ENCODE results near the gene ATP6V0C. TPM values are rescaled to one million over a fixed set of nuclear protein-coding genes. Genes with fewer than 3 reads are reported as not detected.

ATP6V0C gene
- total RNA-seq, 1 donor from 2014 or later = 313 TPM

DNA sequence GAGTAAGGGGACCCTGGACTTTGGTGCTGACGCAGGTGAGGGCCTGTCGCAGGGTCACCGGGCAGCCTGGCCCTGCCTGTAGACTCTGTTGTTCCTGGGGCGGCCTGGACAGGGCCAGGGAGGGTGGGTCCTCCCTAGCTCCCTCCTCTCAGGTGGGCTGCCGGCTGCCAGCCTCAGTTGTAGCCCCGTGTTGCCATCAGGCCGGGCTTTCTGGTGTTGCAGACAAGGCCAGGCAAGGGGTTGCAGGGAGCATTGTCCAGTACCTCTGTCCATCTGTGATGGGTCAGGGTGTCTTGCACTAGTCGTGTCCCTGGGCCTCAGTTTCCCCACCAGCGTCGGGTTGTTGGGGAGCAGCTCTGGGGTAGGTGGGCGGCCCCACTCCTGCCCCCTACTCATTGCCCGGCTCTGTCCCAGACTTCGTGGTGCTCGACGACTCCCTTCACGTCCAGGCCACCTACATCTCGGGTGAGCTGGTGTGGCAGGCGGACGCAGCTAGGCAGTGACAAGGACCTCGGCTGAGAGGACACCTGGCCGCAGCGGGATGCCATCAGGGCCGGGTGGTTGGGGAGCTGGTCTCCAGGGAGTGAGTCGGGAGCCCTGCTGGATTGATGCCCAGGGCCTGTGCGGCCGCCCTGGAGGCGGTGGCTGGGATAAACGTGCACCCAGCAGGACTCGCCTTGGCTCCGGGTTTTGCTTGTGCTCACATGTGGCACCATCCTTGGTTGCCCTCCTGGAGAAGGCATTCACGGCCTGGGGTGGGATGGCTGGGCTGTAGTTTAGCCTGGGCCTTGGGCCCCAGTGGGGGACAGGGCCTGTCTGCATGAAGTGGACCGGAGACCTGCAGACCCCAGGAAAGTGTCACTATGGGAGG lies 15.5 kb downstream of the ATP6V0C start:
- Histone ChIP-seq H3K27me3 (ENCODE audit: low read depth) (no peaks in the 10 kb centered on the region), H3K36me3 (peaks cover 56% of the 10 kb centered on the region), H3K9me3 (no peaks in the 10 kb centered on the region), H3K4me1 (peaks cover 16% of the 10 kb centered on the region), H3K4me3 (no peak overlapping the region), H3K27ac (no peak overlapping the region)
- TF ChIP-seq, protein P1, sequence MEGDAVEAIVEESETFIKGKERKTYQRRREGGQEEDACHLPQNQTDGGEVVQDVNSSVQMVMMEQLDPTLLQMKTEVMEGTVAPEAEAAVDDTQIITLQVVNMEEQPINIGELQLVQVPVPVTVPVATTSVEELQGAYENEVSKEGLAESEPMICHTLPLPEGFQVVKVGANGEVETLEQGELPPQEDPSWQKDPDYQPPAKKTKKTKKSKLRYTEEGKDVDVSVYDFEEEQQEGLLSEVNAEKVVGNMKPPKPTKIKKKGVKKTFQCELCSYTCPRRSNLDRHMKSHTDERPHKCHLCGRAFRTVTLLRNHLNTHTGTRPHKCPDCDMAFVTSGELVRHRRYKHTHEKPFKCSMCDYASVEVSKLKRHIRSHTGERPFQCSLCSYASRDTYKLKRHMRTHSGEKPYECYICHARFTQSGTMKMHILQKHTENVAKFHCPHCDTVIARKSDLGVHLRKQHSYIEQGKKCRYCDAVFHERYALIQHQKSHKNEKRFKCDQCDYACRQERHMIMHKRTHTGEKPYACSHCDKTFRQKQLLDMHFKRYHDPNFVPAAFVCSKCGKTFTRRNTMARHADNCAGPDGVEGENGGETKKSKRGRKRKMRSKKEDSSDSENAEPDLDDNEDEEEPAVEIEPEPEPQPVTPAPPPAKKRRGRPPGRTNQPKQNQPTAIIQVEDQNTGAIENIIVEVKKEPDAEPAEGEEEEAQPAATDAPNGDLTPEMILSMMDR (IDR thresholded peaks at IDR 0.05) = no peak
- DNase-seq (no peak), ATAC-seq (no peak)
- intact Hi-C loops (cut with DNase I) = no loop called here

DNA sequence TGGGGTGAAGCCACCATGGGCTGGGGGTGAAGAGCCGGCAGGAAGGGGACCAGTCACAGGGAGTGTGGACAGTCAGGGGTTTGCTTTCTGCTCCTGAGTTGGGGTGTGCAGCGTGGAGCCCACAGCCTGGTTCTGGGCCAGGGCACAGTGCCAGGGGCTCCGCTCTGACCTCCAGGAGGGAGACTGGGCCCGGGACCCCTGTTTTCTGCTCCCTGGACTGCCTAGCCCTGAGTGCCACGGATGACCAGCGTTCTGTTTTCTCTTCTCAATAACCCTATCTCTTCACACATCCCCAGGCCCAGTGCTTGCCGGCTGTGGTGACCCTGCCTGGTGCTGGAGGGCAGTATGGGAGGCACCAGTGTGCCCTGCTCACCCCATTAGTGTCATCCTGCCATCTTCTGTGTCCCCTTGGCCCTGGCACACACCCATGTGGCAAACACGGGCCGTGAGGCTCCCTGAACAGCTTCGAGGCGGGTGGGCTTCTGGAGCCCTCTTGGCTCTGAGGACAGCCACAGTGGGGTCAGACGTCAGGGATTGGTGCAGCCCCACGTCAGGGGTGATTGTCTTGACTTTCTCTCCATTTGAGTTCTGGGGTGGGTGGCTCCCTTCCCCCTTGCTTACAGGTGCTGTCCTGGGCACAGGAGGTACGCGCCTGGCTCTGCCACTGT lies 16.3 kb downstream of the ATP6V0C start:
- no peak for DNase-seq
- Histone ChIP-seq H3K9me3 (no peaks in the 10 kb centered on the region), H3K4me1 (peaks cover 16% of the 10 kb centered on the region), H3K27ac (no peak overlapping the region), H3K4me3 (no peak overlapping the region), H3K36me3 (peaks cover 48% of the 10 kb centered on the region), H3K27me3 (ENCODE audit: low read depth) (no peaks in the 10 kb centered on the region)
- ATAC-seq = no peak
- TF ChIP-seq, protein P1 (IDR thresholded peaks at IDR 0.05) = no peak
- intact Hi-C loops (cut with DNase I) = no loop called here

DNA sequence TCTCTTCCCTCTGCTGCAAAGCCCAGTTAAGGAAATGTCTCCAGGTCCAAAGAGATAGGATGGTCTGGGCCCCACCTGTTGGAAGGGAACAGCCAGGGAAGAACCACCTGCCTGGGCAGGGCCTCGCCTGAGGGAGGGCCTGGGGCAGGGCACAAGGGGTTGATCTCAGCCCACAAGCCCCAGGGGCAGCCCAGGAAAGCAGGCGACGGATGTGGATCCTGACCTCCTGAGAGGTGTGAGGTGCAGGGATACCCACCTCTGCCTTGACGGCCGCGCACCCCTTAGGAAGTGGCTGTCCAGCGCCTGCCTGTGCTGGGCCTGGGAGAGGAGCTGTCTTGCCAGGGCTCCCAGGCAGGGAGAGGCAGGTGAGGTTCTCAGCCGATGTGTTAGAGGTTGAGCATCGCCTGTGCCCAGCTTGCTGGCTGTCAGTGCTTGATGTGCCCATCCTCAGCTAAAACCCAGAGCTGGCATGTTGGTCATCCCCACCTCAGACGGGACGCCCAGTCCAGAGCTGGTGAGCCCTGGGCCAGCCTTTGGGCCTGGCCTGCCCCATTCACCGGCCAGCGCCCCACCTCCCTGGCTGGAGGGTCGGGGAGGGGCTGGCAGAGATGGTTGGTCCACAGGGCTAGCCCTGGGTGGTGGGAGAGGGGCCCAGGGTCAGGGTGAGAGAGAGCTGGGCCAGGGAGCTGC lies 17.0 kb downstream of the ATP6V0C start:
- Histone ChIP-seq H3K4me1 (peaks cover 18% of the 10 kb centered on the region), H3K4me3 (peak overlapping the region; percentile 69), H3K36me3 (peaks cover 41% of the 10 kb centered on the region), H3K27ac (peak overlapping the region; percentile 98), H3K9me3 (no peaks in the 10 kb centered on the region), H3K27me3 (ENCODE audit: low read depth) (no peaks in the 10 kb centered on the region)
- intact Hi-C loops (cut with DNase I) = no loop called here
- ATAC-seq (no peak), DNase-seq (no peak)
- TF ChIP-seq, protein P1 (IDR thresholded peaks at IDR 0.05) = no peak

DNA sequence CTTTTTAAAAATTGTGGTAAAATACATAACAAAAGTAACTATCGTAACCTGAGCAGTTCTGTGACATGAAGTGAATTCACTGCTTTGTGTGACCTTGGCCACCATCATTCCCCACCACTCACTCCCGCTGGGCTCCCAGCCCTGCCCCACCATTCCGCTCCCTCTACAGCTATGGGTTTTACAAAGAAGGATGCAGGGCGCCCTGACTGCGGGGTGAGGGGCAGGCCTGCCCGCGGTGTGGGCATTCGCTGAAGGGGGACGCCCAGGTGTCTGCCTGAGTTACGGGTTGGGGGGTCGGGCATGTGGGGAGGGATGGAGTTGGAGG lies 17.6 kb downstream of the ATP6V0C start, which contains the start of gene CEMP1:
Gene CEMP1, minus strand, starts transcription at position 38 of the 325 bp plus-strand sequence. CDS start 335 bp downstream, outside the sequence.
- Histone ChIP-seq H3K27ac (peak within 1 kb of the TSS; percentile 98), H3K36me3 (peaks cover 35% of the 10 kb centered on the region), H3K4me3 (peak within 1 kb of the TSS; percentile 69), H3K9me3 (no peaks in the 10 kb centered on the region), H3K27me3 (ENCODE audit: low read depth) (no peaks in the 10 kb centered on the region), H3K4me1 (peaks cover 24% of the 10 kb centered on the region)
- TF ChIP-seq, protein P1 (IDR thresholded peaks at IDR 0.05) = no peak
- intact Hi-C loops (cut with DNase I) = no loop called here
- peak in 1 of 2 donors; percentile 0 for ATAC-seq
- DNase-seq = no peak

DNA sequence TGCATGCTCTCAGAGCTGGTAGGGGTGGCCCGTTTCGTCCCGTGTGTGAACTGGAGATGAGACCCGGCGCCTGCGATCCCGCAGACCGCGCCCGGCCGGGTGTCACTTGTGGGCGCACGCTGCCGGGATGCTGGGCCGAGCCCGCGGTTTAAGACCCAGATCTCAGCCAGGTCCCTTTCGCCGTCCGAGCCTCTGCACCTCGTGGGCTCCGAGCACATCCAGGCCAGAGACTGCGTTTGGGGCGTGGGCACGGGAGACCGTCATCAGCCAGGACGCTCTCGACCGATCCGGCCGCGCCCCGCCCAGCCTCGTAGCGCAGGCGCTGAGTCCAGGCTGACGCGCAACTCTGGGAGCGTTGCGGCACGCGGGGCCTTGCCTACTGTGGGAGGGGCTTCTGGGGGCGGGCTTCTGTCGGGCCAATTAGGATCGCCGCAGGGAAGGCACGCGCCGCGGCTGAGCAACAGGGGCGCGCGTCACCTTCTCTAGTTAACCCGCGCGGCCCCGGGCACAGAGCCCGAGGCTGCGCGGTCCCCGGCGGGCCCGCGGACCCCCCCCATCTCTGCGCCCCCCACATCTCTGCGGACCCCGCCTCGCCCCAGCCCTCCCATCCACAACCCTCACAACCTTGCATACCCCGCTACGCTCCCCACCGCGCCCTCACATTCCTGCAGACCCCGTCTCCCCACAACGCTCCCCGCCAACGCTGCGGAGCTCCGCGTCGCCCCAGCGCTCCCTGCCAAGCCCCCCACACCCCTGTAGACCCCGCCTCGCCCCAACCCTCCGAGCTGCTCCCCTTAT lies 18.1 kb downstream of the ATP6V0C start:
- H3K9me3 ChIP-seq = no peaks in the 10 kb centered on the region
- intact Hi-C loops (cut with DNase I) = no loop called here

More for the DNA sequence above, 18.1 kb downstream of the ATP6V0C start:
- ATAC-seq (peak; percentile 95 to 96), DNase-seq (peak; percentile 100)
- peak overlapping the region; percentile 69 for H3K4me3 ChIP-seq
- peak overlapping the region; percentile 98 for H3K27ac ChIP-seq
- H3K4me1 ChIP-seq = peaks cover 21% of the 10 kb centered on the region
- TF ChIP-seq, protein P1 (IDR thresholded peaks at IDR 0.05) = no peak
- peaks cover 34% of the 10 kb centered on the region for H3K36me3 ChIP-seq
- H3K27me3 ChIP-seq (ENCODE audit: low read depth) = no peaks in the 10 kb centered on the region

All from lower lobe of right lung (tissue), 2 donors.